ENCODE results near the gene MTMR2. TPM values are rescaled to one million over a fixed set of nuclear protein-coding genes. Genes with fewer than 3 reads are reported as not detected.

The MTMR2 gene
- polyA plus RNA-seq, 3 donors = 1.9 to 5.1 (median 2.6) TPM

GRCh38 chr11:95793116-95793515 lies 130.8 kb downstream of the MTMR2 start:
- no peak for TF ChIP-seq CTCF (IDR thresholded peaks at IDR 0.05)
- WGBS (ENCODE audit: insufficient coverage) = 94% methylated on average over 3 of the region's 4 CpGs
- Mint-ChIP-seq H3K4me1 (peaks cover 28% of the 10 kb centered on the region), H3K27me3 (ENCODE audit: low read depth in 3 of 3) (no peaks in the 10 kb centered on the region), H3K36me3 (peaks cover 1 to 2% of the 10 kb centered on the region in 2 donors), H3K9me3 (peaks cover 0 to 1% (median 0%) of the 10 kb centered on the region in 7 donors), H3K27ac (no peak overlapping the region), H3K4me3 (no peak overlapping the region)
- Histone ChIP-seq H3K9ac (ENCODE audit: insufficient read depth, low read length, poor library complexity, severe bottlenecking) (no peak overlapping the region), H2AFZ (ENCODE audit: insufficient read depth, low read depth, low read length, poor library complexity, severe bottlenecking) (no peak overlapping the region), H3K9me3 (replicated peaks in 1 of 2; ENCODE audit: control insufficient read depth in 1 of 2, insufficient read depth in 1 of 2, low read length in 2 of 2) (no peaks in the 10 kb centered on the region), H3K4me1 (ENCODE audit: control insufficient read depth in 1 of 2, insufficient read depth in 2 of 2, low read length in 2 of 2) (peaks cover 16 to 26% of the 10 kb centered on the region in 2 donors), H3K79me2 (ENCODE audit: insufficient read depth, low read length) (peaks cover 90% of the 10 kb centered on the region), H3K4me2 (replicated peaks; ENCODE audit: extremely low read depth, low read length, poor library complexity, severe bottlenecking) (no peak overlapping the region), H3K27me3 (ENCODE audit: control insufficient read depth in 2 of 2, insufficient read depth in 2 of 2, low read length in 2 of 2) (no peaks in the 10 kb centered on the region), H3K27ac (ENCODE audit: low read depth in 1 of 2, low read length in 2 of 2) (no peak overlapping the region), H3K36me3 (replicated peaks in 1 of 2; ENCODE audit: control insufficient read depth in 1 of 2, insufficient read depth in 2 of 2, low read length in 2 of 2) (no peaks in the 10 kb centered on the region), H4K20me1 (ENCODE audit: insufficient read depth, low read length) (no peaks in the 10 kb centered on the region), H3K4me3 (replicated peaks in 1 of 3; ENCODE audit: low read depth in 2 of 3, low read length in 3 of 3) (no peak overlapping the region)
- DNase-seq = no peak
- intact Hi-C loops (cut with micrococcal nuclease) = no loop called here

GRCh38 chr11:95792700-95793099 lies 131.2 kb downstream of the MTMR2 start:
- H3K36me3 Mint-ChIP-seq = peaks cover 5% of the 10 kb centered on the region in 2 donors

More at GRCh38 chr11:95792700-95793099, 131.2 kb downstream of the MTMR2 start:
- no peaks in the 10 kb centered on the region for H3K9me3 ChIP-seq (replicated peaks in 1 of 2; ENCODE audit: control insufficient read depth in 1 of 2, insufficient read depth in 1 of 2, low read length in 2 of 2)
- intact Hi-C loops (cut with micrococcal nuclease) = no loop called here
- H3K27ac ChIP-seq (ENCODE audit: low read depth in 1 of 2, low read length in 2 of 2) = no peak overlapping the region
- peaks cover 90% of the 10 kb centered on the region for H3K79me2 ChIP-seq (ENCODE audit: insufficient read depth, low read length)
- no peak overlapping the region for H2AFZ ChIP-seq (ENCODE audit: insufficient read depth, low read depth, low read length, poor library complexity, severe bottlenecking)
- H3K27ac Mint-ChIP-seq = no peak overlapping the region
- peaks cover 16 to 28% of the 10 kb centered on the region in 2 donors for H3K4me1 ChIP-seq (ENCODE audit: control insufficient read depth in 1 of 2, insufficient read depth in 2 of 2, low read length in 2 of 2)
- DNase-seq = no peak
- H3K36me3 ChIP-seq (replicated peaks in 1 of 2; ENCODE audit: control insufficient read depth in 1 of 2, insufficient read depth in 2 of 2, low read length in 2 of 2) = peaks cover 3 to 4% of the 10 kb centered on the region in 2 donors
- H3K9me3 Mint-ChIP-seq = peaks cover 0 to 1% (median 0%) of the 10 kb centered on the region in 7 donors
- H3K4me3 Mint-ChIP-seq = no peak overlapping the region
- peaks cover 30% of the 10 kb centered on the region for H3K4me1 Mint-ChIP-seq
- H4K20me1 ChIP-seq (ENCODE audit: insufficient read depth, low read length) = no peaks in the 10 kb centered on the region
- no peak for TF ChIP-seq CTCF (IDR thresholded peaks at IDR 0.05)
- H3K4me3 ChIP-seq (replicated peaks in 1 of 3; ENCODE audit: low read depth in 2 of 3, low read length in 3 of 3) = no peak overlapping the region
- no peak overlapping the region for H3K4me2 ChIP-seq (replicated peaks; ENCODE audit: extremely low read depth, low read length, poor library complexity, severe bottlenecking)
- WGBS (ENCODE audit: insufficient coverage) = 100% methylated on average over 4 of the region's 7 CpGs
- no peak overlapping the region for H3K9ac ChIP-seq (ENCODE audit: insufficient read depth, low read length, poor library complexity, severe bottlenecking)
- no peaks in the 10 kb centered on the region for H3K27me3 Mint-ChIP-seq (ENCODE audit: low read depth in 3 of 3)
- no peaks in the 10 kb centered on the region for H3K27me3 ChIP-seq (ENCODE audit: control insufficient read depth in 2 of 2, insufficient read depth in 2 of 2, low read length in 2 of 2)

Data from CD14-positive monocyte (primary cell).